Measurements from ENCODE around the gene PTGFRN. TPM values are rescaled to one million over a fixed set of nuclear protein-coding genes. Genes with fewer than 3 reads are reported as not detected.

The PTGFRN gene
- total and polyA plus RNA-seq, 9 of the 15 experiments (the other 6 are each of a cell fraction or from before 2014, with no cell fraction given) = 17.3 to 33.1 (median 25.7) TPM

DNA sequence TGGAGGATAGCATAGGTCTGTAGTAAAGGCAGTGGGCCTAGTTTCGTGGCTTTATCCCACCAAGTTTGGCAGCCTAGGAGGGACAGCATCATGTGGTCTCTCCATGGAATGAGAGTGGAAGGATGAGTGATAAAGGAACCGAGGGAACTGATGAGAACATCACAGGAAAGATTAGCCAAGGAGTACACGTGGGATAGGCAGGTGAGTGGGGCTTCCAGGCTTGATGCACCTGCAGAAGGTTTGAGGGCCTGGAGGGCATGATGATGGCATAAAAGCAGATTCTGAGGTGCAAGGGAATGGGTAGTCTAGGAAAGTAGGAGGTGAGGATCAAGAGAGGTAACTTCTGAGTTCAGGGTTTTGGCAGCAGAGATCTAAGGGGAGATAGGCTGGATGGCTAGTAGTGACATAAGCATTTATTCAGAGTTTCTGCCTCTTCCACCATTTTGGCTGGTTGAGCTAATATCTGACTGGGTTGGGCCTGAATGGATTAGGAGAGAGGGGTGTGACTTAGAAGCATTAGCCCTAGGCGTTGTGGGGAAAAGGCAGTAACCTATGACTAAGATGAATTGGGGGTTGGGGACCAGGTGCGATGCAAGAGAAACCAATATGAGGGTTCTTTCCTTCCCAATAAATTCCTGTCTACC lies 9.1 kb downstream of the PTGFRN start (continued):
- TF ChIP-seq PHB (CRISPR knock-in tag; IDR thresholded peaks at IDR 0.05) (no peak), HMGN3 (IDR thresholded peaks at IDR 0.05; ENCODE audit: borderline replicate concordance, extremely low read depth, insufficient read length, low read depth, low read length) (no peak), POLR3A (IDR thresholded peaks at IDR 0.05; ENCODE audit: borderline replicate concordance, extremely low read depth, insufficient read depth, insufficient read length) (no peak), PHF8 (IDR thresholded peaks at IDR 0.05; ENCODE audit: borderline replicate concordance, low read length) (no peak), MAFF (IDR thresholded peaks at IDR 0.05; ENCODE audit: low read length) (peak; percentile 6; the same call in 1 of the 2 replicates), ZNF408 (CRISPR knock-in tag; IDR thresholded peaks at IDR 0.05; ENCODE audit: low read depth) (no peak), TEAD4 (IDR thresholded peaks at IDR 0.05; ENCODE audit: low read length) (no peak), TEAD4 (CRISPR knock-in tag; IDR thresholded peaks at IDR 0.05; ENCODE audit: borderline replicate concordance) (no peak), EP300 (IDR thresholded peaks at IDR 0.05; ENCODE audit: low read length) (no peak), NR2C2 (CRISPR knock-in tag; IDR thresholded peaks at IDR 0.05) (no peak), NR2C2 (tag; IDR thresholded peaks at IDR 0.05) (no peak), ETV1 (tag; conservative IDR thresholded peaks at IDR 0.05; ENCODE audit: low read depth) (no peak), HLTF (IDR thresholded peaks at IDR 0.05) (no peak)
- TF ChIP-seq, protein P1, sequence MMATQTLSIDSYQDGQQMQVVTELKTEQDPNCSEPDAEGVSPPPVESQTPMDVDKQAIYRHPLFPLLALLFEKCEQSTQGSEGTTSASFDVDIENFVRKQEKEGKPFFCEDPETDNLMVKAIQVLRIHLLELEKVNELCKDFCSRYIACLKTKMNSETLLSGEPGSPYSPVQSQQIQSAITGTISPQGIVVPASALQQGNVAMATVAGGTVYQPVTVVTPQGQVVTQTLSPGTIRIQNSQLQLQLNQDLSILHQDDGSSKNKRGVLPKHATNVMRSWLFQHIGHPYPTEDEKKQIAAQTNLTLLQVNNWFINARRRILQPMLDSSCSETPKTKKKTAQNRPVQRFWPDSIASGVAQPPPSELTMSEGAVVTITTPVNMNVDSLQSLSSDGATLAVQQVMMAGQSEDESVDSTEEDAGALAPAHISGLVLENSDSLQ (IDR thresholded peaks at IDR 0.05) = peak; percentile 38; the same call in 1 of the 2 replicates
